Bronchial epithelial cell (primary cell): ENCODE results near the gene CHD8. TPM values are rescaled to one million over a fixed set of nuclear protein-coding genes. Genes with fewer than 3 reads are reported as not detected.
"Not testable (repeated sequence)": the region's sequence is repeated elsewhere in the genome, so short reads cannot be mapped to it uniquely, and the experiment has no call there.

ENCODE experiments used
- DNase-seq: peaks from one replicate; pipeline ENCODE4 v3.0.0-alpha.2; 2010; ENCODE audit warnings: low read depth
- FAIRE-seq: peaks from 2 replicates; lab custom pipeline; 2011; peaks lifted over from hg19 to GRCh38; lab: Jason Lieb, UNC
- H3K27me3 ChIP-seq: 2 replicates; pipeline ENCODE4 v1.5.1; 2011; ENCODE audit warnings: low read length; ENCODE audit not compliant: control insufficient read depth, insufficient read depth
- H3K36me3 ChIP-seq: 2 replicates; pipeline ENCODE4 v1.5.1; 2011; ENCODE audit warnings: low read length; ENCODE audit not compliant: control insufficient read depth, insufficient read depth
- H3K4me3 ChIP-seq: 2 replicates; pipeline ENCODE4 v1.5.1; 2011; ENCODE audit warnings: mild to moderate bottlenecking, low read depth, low read length, control low read depth
- CTCF ChIP-seq: IDR thresholded peaks from 2 replicates; pipeline ENCODE4 v1.5.1; 2011; ENCODE audit warnings: mild to moderate bottlenecking, moderate library complexity, low read length, control low read depth, inconsistent platforms; ENCODE audit not compliant: insufficient read depth, severe bottlenecking
- total RNA-seq: library from RNA; depleted of rRNA; stranded (reverse); fragments of >200 nt; gene quantifications from 2 replicates; pipeline ENCODE4 v1.2.1, GENCODE V29; 2014

CHD8 gene
- total RNA-seq, 1 donor from 2014 or later, result 29.7 TPM

- no peak for TF ChIP-seq CTCF
- FAIRE-seq (no peak), DNase-seq (no peak)
- Histone ChIP-seq H3K4me3 (no peak overlapping the region), H3K27me3 (no peaks in the 10 kb centered on the region), H3K36me3 (peaks cover 8% of the 10 kb centered on the region)
These were observed 81.9 kb downstream of the CHD8 start for GRCh38 chr14:21373980-21374379.

GRCh38 chr14:21372814-21373213 lies 83.1 kb downstream of the CHD8 start:
- not testable (repeated sequence) for DNase-seq, FAIRE-seq, H3K27me3 ChIP-seq, H3K4me3 ChIP-seq, H3K36me3 ChIP-seq

- DNase-seq (no peak), FAIRE-seq (no peak)
- Histone ChIP-seq H3K27me3 (no peaks in the 10 kb centered on the region), H3K36me3 (peaks cover 14% of the 10 kb centered on the region), H3K4me3 (no peak overlapping the region)
- TF ChIP-seq CTCF, result no peak
These were observed 85.8 kb downstream of the CHD8 start for GRCh38 chr14:21369949-21370679.

- H3K4me3 ChIP-seq, result no peak overlapping the region
- FAIRE-seq, result no peak
- peaks cover 22% of the 10 kb centered on the region for H3K36me3 ChIP-seq
- TF ChIP-seq CTCF, result no peak
- DNase-seq, result no peak
- H3K27me3 ChIP-seq, result no peaks in the 10 kb centered on the region
These were observed 88.3 kb downstream of the CHD8 start for GRCh38 chr14:21367582-21368144.

- H3K36me3 ChIP-seq, result peaks cover 28% of the 10 kb centered on the region
These were observed 99.4 kb downstream of the CHD8 start for GRCh38 chr14:21356511-21356910.

More at GRCh38 chr14:21356511-21356910, 99.4 kb downstream of the CHD8 start:
- DNase-seq, result no peak
- FAIRE-seq, result no peak
- Histone ChIP-seq H3K4me3 (no peak overlapping the region), H3K27me3 (no peaks in the 10 kb centered on the region)
- TF ChIP-seq CTCF, result no peak
